Measurements from ENCODE around the gene ADGRG6.
A peak's percentile ranks its signal among the peaks of the same experiment; 100 is the strongest.
"Not testable (repeated sequence)": the region's sequence is repeated elsewhere in the genome, so short reads cannot be mapped to it uniquely, and the experiment has no call there.

Gene ADGRG6

GRCh38 chr6:142323377-142323776 is 21.6 kb downstream of the ADGRG6 start:
- DNase-seq, result no peak

- DNase-seq, result no peak
Measured at GRCh38 chr6:142324111-142324510, 22.3 kb downstream of the ADGRG6 start.

GRCh38 chr6:142325111-142325510 is 23.3 kb downstream of the ADGRG6 start:
- peak; percentile 68 for DNase-seq

- DNase-seq, result no peak
Measured at GRCh38 chr6:142326540-142326939, 24.7 kb downstream of the ADGRG6 start.

DNA sequence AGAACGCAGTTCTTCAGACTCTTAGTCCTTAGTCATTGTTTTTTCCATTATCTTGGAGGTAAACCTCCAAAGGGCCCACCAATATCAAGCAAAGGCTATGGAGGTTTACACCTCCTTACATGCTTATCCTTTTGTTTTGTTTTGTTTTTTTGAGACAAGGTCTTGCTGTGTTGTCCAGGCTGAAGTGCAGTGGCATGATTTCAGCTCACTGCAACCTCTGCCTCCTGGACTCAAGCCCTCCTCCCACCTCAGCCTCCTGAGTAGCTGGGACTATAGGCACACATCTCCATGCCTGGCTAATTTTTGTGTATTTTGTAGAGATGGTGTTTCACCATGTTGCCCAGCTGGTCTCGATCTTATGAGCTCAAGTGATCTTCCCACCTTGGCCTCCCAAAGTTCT is 26.3 kb downstream of the ADGRG6 start:
- DNase-seq, result no peak

DNA sequence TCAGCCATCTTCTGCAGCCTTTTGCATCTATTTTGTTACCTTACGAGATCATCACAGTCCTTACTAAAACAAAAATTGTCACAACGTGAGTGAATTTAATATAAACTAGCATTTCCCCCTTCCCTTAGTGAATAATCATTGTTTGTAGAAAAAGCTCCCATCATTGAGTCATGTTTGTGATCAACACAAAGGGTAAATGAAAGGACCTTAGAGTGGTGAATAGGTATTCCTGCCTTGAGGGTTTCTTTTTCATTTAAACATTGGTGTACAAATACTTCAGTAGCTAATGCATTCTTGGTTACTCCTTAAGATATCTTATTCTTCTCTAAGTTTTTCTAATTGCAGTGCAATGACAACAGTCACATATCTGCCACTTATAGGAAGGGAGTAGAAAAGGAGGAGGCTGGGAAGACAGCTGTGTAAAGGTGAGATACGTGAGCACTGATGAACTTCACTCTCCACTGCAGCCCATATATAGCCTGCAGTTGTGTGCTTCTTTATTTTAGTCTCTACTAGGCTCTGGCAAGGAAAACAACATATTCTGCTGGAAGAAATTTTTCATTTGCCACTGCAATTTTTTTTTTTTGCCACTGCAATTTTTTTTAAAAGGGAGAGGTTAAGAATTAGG is 27.8 kb downstream of the ADGRG6 start:
- no peak for DNase-seq

- no peak for DNase-seq
Measured at GRCh38 chr6:142331075-142331551, 29.3 kb downstream of the ADGRG6 start.

- no peak for DNase-seq
Measured at GRCh38 chr6:142331601-142332000, 29.8 kb downstream of the ADGRG6 start.

DNA sequence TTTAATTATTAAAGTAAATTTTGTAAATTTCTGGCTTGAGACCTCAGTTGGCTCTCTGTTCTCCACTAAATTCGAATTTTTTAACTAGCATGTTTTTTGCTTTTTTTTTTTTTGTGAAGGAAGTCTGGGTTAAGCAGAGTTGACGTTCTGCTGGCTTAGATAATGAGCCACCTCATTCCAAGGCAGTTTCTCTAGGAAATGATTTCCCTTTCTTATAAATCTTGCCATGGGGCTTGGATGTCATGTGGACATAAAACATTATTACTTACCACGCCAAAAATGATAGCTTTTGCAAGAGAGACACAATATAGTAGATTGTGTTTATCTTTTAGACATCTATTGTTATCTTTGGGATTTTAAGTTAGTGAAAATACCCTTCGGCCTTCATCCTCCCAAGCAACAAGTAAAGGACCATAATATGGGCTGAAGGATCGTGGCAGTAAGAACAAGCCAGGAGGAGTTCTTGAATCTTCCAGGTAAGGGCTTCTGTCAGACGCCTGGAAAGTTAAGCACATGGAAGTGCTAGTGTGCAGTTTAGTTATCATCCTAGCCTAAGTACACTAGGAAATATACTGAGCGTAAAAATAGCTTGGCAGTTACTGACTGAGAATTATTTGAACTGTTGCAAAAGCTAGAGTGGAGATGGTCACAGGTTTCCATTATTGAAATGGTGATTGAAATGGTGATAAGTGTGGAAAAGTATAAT is 30.7 kb downstream of the ADGRG6 start:
- no peak for DNase-seq

GRCh38 chr6:142333431-142333830 is 31.6 kb downstream of the ADGRG6 start:
- no peak for DNase-seq

DNA sequence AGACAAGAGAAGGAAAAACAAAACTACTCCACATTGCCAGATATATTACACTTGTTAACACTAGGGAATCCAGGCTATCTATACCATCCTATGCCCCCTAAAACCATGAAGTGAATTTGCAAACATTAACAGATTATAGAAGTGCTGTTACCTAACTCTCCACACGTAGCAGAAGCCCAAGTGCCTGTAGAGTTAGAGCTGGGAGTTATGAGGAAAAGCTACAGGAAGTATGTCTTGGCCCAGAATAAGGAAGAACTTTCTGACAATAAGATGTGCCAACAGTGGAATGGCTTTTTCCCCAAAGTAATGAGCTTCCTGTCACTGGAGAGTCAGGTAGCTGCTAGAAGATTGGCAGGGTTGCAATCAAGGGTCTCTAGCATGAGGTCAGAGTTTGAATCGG is 32.5 kb downstream of the ADGRG6 start:
- no peak for DNase-seq

- DNase-seq, result no peak
Measured at GRCh38 chr6:142335415-142335814, 33.6 kb downstream of the ADGRG6 start.

GRCh38 chr6:142336183-142336582 is 34.4 kb downstream of the ADGRG6 start:
- no peak for DNase-seq

DNA sequence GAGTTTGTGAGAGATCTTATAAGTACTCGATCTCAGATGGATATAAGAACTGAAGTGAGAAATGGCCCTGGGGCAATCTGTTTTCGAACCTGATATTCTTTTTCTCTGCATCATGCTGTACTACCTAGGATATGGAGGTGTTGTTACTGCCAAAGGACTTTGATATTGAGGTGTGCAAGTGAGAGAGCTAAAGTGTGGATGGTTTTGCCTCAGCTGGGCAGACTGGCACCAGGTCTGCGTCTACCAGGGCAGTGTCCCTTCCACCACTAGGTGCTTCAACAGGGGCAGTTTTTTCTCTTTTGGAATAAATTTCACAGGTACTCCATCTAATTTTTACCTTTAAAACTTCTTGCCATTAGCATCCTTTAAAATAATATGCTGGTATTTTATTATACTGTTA is 35.0 kb downstream of the ADGRG6 start:
- DNase-seq, result no peak

- no peak for DNase-seq
Measured at GRCh38 chr6:142339113-142339512, 37.3 kb downstream of the ADGRG6 start.

DNA sequence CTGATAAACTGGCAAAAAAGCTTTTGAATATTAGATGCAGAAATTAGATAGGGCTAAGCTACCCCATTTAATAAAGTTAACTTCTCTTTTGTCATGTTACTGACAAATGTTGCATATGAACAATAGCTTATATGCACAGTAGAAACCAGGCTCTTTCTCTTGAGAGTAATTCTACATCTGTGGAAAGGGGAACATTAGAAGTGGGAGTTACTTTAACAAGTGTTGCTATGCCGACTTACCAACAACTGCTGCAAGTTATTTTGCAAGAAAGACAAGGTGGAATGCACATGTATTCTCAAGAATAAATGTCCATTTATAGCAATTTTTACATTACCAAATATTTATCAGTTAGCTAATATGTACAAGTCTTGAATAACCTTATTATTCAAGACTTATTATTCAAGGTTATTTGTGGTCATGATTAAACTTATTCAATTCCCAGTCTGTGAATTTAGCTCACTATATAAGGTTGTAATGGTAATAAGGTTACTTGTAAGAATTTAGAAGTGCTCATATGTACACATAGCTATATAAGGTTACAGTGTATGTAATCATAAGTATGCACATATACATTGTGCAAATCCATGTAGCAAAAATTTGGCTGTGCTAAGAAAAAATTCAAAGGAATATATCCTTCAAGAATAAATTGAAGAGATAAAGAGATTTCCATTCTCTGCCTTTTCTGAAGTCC is 38.3 kb downstream of the ADGRG6 start:
- no peak for DNase-seq

GRCh38 chr6:142341855-142342330 is 40.1 kb downstream of the ADGRG6 start:
- DNase-seq, result no peak

- no peak for DNase-seq
Measured at GRCh38 chr6:142342986-142343385, 41.2 kb downstream of the ADGRG6 start.

DNA sequence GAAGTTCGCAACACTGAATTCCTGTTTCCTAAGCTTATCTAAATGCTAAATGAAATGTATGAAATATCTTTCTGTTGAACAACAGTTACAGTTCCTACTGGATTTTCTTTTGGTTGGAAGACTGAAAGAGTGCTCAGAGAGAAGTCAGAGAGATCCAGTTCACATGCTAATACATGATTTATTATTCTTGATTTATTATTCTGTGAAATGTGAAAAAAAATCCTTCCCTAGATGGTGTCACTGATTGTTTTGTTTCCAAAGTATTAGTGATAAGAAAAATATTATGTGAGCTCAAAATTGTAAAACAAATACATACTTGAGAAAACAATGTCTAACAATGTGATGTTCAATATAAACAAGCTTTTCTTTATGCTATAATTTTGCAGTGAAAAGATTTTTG is 42.1 kb downstream of the ADGRG6 start:
- no peak for DNase-seq

GRCh38 chr6:142345261-142345660 is 43.5 kb downstream of the ADGRG6 start:
- DNase-seq, result no peak

- DNase-seq, result not testable (repeated sequence)
Measured at GRCh38 chr6:142346166-142346565, 44.4 kb downstream of the ADGRG6 start.

GRCh38 chr6:142349215-142349823 is 47.5 kb downstream of the ADGRG6 start:
- DNase-seq, result no peak

- no peak for DNase-seq
Measured at GRCh38 chr6:142350309-142350708, 48.5 kb downstream of the ADGRG6 start.

- DNase-seq, result no peak
Measured at GRCh38 chr6:142353690-142354089, 51.9 kb downstream of the ADGRG6 start.
